ENCODE results near the gene ALK.

ALK gene

GRCh38 chr2:29902356-29902755 lies 19.0 kb downstream of the ALK start:
- no peak for TF ChIP-seq CTCF (IDR thresholded peaks at IDR 0.05)

- no peak for TF ChIP-seq CTCF (IDR thresholded peaks at IDR 0.05)
Observed at GRCh38 chr2:29900971-29901633, 20.3 kb downstream of the ALK start.

- no peak for TF ChIP-seq CTCF (IDR thresholded peaks at IDR 0.05)
Observed at GRCh38 chr2:29898999-29899398, 22.4 kb downstream of the ALK start.

- no peak for TF ChIP-seq CTCF (IDR thresholded peaks at IDR 0.05)
Observed at GRCh38 chr2:29894822-29895614, 26.4 kb downstream of the ALK start.

GRCh38 chr2:29892585-29893259 lies 28.7 kb downstream of the ALK start:
- no peak for TF ChIP-seq CTCF (IDR thresholded peaks at IDR 0.05)

- no peak for TF ChIP-seq CTCF (IDR thresholded peaks at IDR 0.05)
Observed at GRCh38 chr2:29881089-29881730, 40.2 kb downstream of the ALK start.

- TF ChIP-seq CTCF (IDR thresholded peaks at IDR 0.05): no peak
Observed at GRCh38 chr2:29880084-29880483, 41.3 kb downstream of the ALK start.

All from LNCAP (cell line).